HepG2 (cell line): ENCODE results near the gene STRADB. TPM values are rescaled to one million over a fixed set of nuclear protein-coding genes. Genes with fewer than 3 reads are reported as not detected.
A peak's percentile ranks its signal among the peaks of the same experiment; 100 is the strongest.

Experiments
- ATAC-seq: fragments of 200-7000 bp; cut with Tn5 transposase; 3 replicates; pipeline ENCODE4 v1.9.1; 2020; ENCODE audit warnings: mild to moderate bottlenecking, moderate library complexity
- BruUV-seq: library from RNA; stranded (reverse); fragments of 400-500 nt; replicated peaks from 2 replicates; lab custom pipeline; 2021; lab: Mats Ljungman, UMichigan
- CTCF ChIA-PET: fragments of 300-600 bp; formaldehyde crosslinking; extraction: SDS; loops from one replicate; lab custom pipeline; 2021; ENCODE audit warnings: low total read pairs, inconsistent platforms, low intra/inter-chr PET ratio; lab: Yijun Ruan, JAX
- POLR2A ChIA-PET: fragments of 350-600 bp; sonication (Branson Sonifier 250); formaldehyde crosslinking; loops from one replicate; lab custom pipeline; 2020; ENCODE audit warnings: antibody characterized with exemption, inconsistent platforms; lab: Yijun Ruan, JAX
- DNase-seq: peaks from one replicate; pipeline ENCODE4 v3.0.0-alpha.2; 2015; ENCODE audit warnings: low spot score
- FAIRE-seq: peaks from 3 replicates; lab custom pipeline; 2011; peaks lifted over from hg19 to GRCh38; lab: Jason Lieb, UNC
- H2AFZ ChIP-seq: one replicate; pipeline ENCODE4 v1.6.1; 2011; ENCODE audit warnings: low read length, inconsistent platforms
- H3K27ac ChIP-seq: fragments of 300-600 bp; 3 replicates; pipeline ENCODE4 v1.8.0; 2011; ENCODE audit warnings: mixed run types, mild to moderate bottlenecking, mixed read lengths, low read length, inconsistent platforms; ENCODE audit not compliant: insufficient read depth; ENCODE audit errors: extremely low read length
- H3K27me3 ChIP-seq, 2 experiments: fragments of 200-600 bp in 1 of 2; 2 replicates in 1 of 2; 3 replicates in 1 of 2; pipeline versions ENCODE4 v1.6.0 to v1.8.0; 2011; ENCODE audit warnings: low read length in 2 of 2, mild to moderate bottlenecking in 2 of 2, moderate library complexity in 2 of 2, inconsistent platforms in 1 of 2; ENCODE audit not compliant: insufficient read depth in 2 of 2, control insufficient read depth in 1 of 2
- H3K36me3 ChIP-seq, 2 experiments: fragments of 200-600 bp in 1 of 2; replicated peaks in 1 of 2; 2 replicates in 1 of 2; 3 replicates in 1 of 2; pipeline versions ENCODE4 v1.5.1 to v1.8.0; 2011; ENCODE audit warnings: low read length in 2 of 2, inconsistent platforms in 1 of 2; ENCODE audit not compliant: insufficient read depth in 2 of 2, control insufficient read depth in 1 of 2
- H3K4me1 ChIP-seq: 2 replicates; pipeline ENCODE4 v1.5.1; 2012; ENCODE audit warnings: low read length, inconsistent platforms; ENCODE audit not compliant: insufficient read depth
- H3K4me2 ChIP-seq: 2 replicates; pipeline ENCODE4 v1.6.0; 2011; ENCODE audit warnings: low read depth, low read length, inconsistent platforms
- H3K4me3 ChIP-seq, 3 experiments: fragments of 200-600 bp in 1 of 3; sonication (generic), shearing (Covaris generic) in 1 of 3; replicated peaks in 1 of 3; 2 replicates each; pipeline ENCODE4 v1.5.1; 2011 to 2016; ENCODE audit warnings: low read length in 3 of 3, inconsistent platforms in 2 of 3, low read depth in 2 of 3, mild to moderate bottlenecking in 2 of 3, control low read depth in 1 of 3, mixed read lengths in 1 of 3; ENCODE audit not compliant: insufficient read depth in 1 of 3
- H3K79me2 ChIP-seq: one replicate; pipeline ENCODE4 v1.6.1; 2011; ENCODE audit warnings: low read length, inconsistent platforms; ENCODE audit not compliant: insufficient read depth
- H3K9ac ChIP-seq: 2 replicates; pipeline ENCODE4 v1.6.0; 2011; ENCODE audit warnings: mild to moderate bottlenecking, low read depth, low read length, inconsistent platforms; ENCODE audit not compliant: insufficient read depth
- H3K9me3 ChIP-seq: 2 replicates; pipeline ENCODE4 v1.5.1; 2012; ENCODE audit warnings: mild to moderate bottlenecking, low read length
- H4K20me1 ChIP-seq: 2 replicates; pipeline ENCODE4 v1.6.0; 2011; ENCODE audit warnings: inconsistent platforms, mild to moderate bottlenecking, low read length, moderate library complexity; ENCODE audit not compliant: insufficient read depth
- BORCS8-MEF2B ChIP-seq: sonication (generic); formaldehyde crosslinking; IDR thresholded peaks from 2 replicates; pipeline ENCODE4 v1.8.0; 2022; ENCODE audit warnings: mild to moderate bottlenecking, missing genetic modification reagents
- HNRNPK ChIP-seq: fragments of 200-400 bp; formaldehyde crosslinking; IDR thresholded peaks from 2 replicates; pipeline ENCODE4 v1.6.1; 2018; ENCODE audit warnings: low read length, low read depth, moderate library complexity, mild to moderate bottlenecking; ENCODE audit not compliant: poor library complexity, severe bottlenecking
- ZFP36L2 ChIP-seq: sonication (generic); formaldehyde crosslinking; IDR thresholded peaks from 2 replicates; pipeline ENCODE4 v1.4.0; 2020; ENCODE audit warnings: missing genetic modification reagents
- ZNF235 ChIP-seq: sonication (generic); formaldehyde crosslinking; IDR thresholded peaks from 2 replicates; pipeline ENCODE4 v1.8.1; 2023; ENCODE audit warnings: mild to moderate bottlenecking, missing genetic modification reagents, borderline replicate concordance
- ZNF263 ChIP-seq: sonication (generic); formaldehyde crosslinking; IDR thresholded peaks from 2 replicates; pipeline ENCODE4 v1.4.0; 2020; ENCODE audit warnings: missing genetic modification reagents
- ZNF318 ChIP-seq: sonication (generic); formaldehyde crosslinking; IDR thresholded peaks from 2 replicates; pipeline ENCODE4 v1.4.0; 2020; ENCODE audit warnings: mild to moderate bottlenecking, missing genetic modification reagents
- ZNF775 ChIP-seq: sonication (generic); formaldehyde crosslinking; IDR thresholded peaks from 2 replicates; pipeline ENCODE4 v1.4.0; 2020; ENCODE audit warnings: missing genetic modification reagents, mild to moderate bottlenecking, moderate library complexity, borderline replicate concordance
- WGBS: methylation state at CpG from one replicate; pipeline ENCODE4 v1.1.6; 2017; ENCODE audit warnings: low lambda C conversion rate; 5-methylcytosine and 5-hydroxymethylcytosine counted together
- in situ Hi-C: cut with HindIII; loops from 2 replicates; pipeline ENCODE4 v1.10.0; 2017; ENCODE audit warnings: low pct_unique_long_range_greater_than_20kb; ENCODE audit not compliant: extremely low pct_ligation_motif_present
- intact Hi-C: fragments of 100-400 bp; cut with micrococcal nuclease; formaldehyde crosslinking; loops from one replicate; pipeline ENCODE4 v1.10.0; 2022; ENCODE audit not compliant: unreplicated experiment
- polyA plus RNA-seq, 8 experiments: library from polyadenylated mRNA; depleted of rRNA in 3 of 8; stranded (reverse) in 7 of 8; unstranded in 1 of 8; fragments of >200 nt; fragmentation: Illumina TruSeq in 4 of 8; extraction: Trizol in 4 of 8; gene quantifications; 2 replicates each; pipeline versions ENCODE4 v1.2.1 to v1.2.3, GENCODE V29; 2011 to 2016; ENCODE audit warnings: low read depth in 4 of 8, missing spikeins in 1 of 8, mixed read lengths in 1 of 8; ENCODE audit not compliant: insufficient read depth in 1 of 8
- total RNA-seq, 5 experiments: library from RNA; depleted of rRNA; stranded (reverse); fragments of >200 nt; fragmentation: Illumina TruSeq; extraction: Trizol; gene quantifications; 2 replicates each; pipeline ENCODE4 v1.2.3, GENCODE V29; 2016; ENCODE audit warnings: low read depth in 1 of 5
- TF ChIP-seq, protein P1 (sequence below): sonication (generic); formaldehyde crosslinking; IDR thresholded peaks from 2 replicates; pipeline ENCODE4 v1.8.1; 2023; ENCODE audit warnings: missing genetic modification reagents, mild to moderate bottlenecking, borderline replicate concordance

The STRADB gene
- total and polyA plus RNA-seq, 2 of the 13 experiments (the other 11 are each of a cell fraction or from before 2014, with no cell fraction given): 34.1 to 66.6 TPM

- FAIRE-seq (no peak), DNase-seq (no peak), ATAC-seq (no peak)
- no TSS peak for BruUV-seq
- 74% methylated on average over 4 of the region's 4 CpGs for WGBS
- Histone ChIP-seq H4K20me1 (no peaks in the 10 kb centered on the region), H3K27me3 (no peaks in the 10 kb centered on the region), H3K9me3 (no peaks in the 10 kb centered on the region), H3K36me3 (peaks cover 0 to 3% of the 10 kb centered on the region in 2 experiments; a peak in 1 of 5 replicates), H2AFZ (no peak overlapping the region), H3K27ac (no peak overlapping the region), H3K79me2 (peaks cover 2% of the 10 kb centered on the region), H3K4me1 (peaks cover 8% of the 10 kb centered on the region; the same call in 1 of the 2 replicates), H3K4me3 (no peak overlapping the region), H3K9ac (no peak overlapping the region), H3K4me2 (no peak overlapping the region)
- in situ Hi-C loops: no loop called here
- TF ChIP-seq, protein P1, sequence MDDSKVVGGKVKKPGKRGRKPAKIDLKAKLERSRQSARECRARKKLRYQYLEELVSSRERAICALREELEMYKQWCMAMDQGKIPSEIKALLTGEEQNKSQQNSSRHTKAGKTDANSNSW (CRISPR knock-in tag): no peak
- peak; percentile 87 for TF ChIP-seq HNRNPK
- intact Hi-C loops: no loop called here
- ChIA-PET POLR2A (no interaction called here), CTCF (no interaction called here)
These were observed 38.0 kb upstream of the STRADB start for GRCh38 chr2:201413552-201413951.

DNA sequence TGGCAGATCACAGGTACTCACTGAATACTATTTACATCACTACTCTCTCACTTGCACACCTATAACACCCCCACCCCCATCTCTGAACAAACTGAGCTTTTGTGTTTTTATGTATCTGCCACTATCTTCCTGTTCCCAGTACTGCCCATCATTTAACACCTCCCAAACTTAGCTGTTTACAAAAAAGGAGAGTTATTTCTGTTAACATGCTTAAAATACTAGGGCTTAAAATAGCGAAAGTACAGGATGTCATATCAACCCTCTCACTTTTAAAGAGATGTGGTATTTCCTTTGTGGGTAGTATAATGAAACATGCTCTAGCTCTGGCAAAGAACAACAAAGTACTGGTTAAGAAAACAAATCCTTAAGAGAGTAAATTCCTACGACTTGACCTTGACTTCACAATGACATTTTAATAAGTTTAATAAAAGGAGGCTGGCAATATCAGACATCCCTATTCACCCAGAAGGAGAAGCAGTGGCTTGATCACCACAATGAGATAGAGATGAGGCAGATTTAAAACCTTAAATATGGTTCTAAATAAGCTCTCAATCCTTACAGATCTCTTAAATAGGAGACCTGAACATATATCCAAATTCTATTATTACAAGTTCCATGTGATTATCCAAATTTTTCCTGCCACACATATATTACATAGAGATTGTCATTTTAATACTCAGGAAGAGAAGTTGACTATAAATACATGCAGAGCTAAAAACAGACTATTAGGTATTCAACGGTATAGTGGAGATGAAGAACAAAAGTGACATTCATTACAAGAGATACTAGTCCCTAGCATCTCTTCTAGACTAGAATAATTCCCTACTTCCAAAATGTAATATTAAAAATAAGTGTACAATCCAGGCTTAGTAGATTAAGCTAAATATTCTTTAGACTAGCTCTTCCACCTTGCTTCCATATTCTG, 37.2 kb upstream of the STRADB start:
- ChIA-PET POLR2A (no interaction called here), CTCF (no interaction called here)
- no peak overlapping the region for H2AFZ ChIP-seq
- intact Hi-C loops: no loop called here
- peaks cover 2% of the 10 kb centered on the region for H3K79me2 ChIP-seq
- H4K20me1 ChIP-seq: no peaks in the 10 kb centered on the region
- no peaks in the 10 kb centered on the region for H3K27me3 ChIP-seq
- H3K9ac ChIP-seq: no peak overlapping the region
- BruUV-seq: no TSS peak
- H3K27ac ChIP-seq: no peak overlapping the region
- 94% methylated on average over 3 of the region's 3 CpGs for WGBS
- no peaks in the 10 kb centered on the region for H3K9me3 ChIP-seq
- H3K4me2 ChIP-seq: no peak overlapping the region
- DNase-seq (no peak), ATAC-seq (no peak), FAIRE-seq (no peak)
- no peak overlapping the region for H3K4me3 ChIP-seq
- H3K4me1 ChIP-seq: peaks cover 8% of the 10 kb centered on the region; the same call in 1 of the 2 replicates
- in situ Hi-C loops: no loop called here
- peaks cover 0 to 3% of the 10 kb centered on the region in 2 experiments; a peak in 1 of 5 replicates for H3K36me3 ChIP-seq
- TF ChIP-seq ZNF775 (CRISPR knock-in tag) (no peak), ZNF263 (CRISPR knock-in tag) (no peak), ZFP36L2 (no peak), ZNF318 (CRISPR knock-in tag) (no peak), ZNF235 (CRISPR knock-in tag) (no peak), BORCS8-MEF2B (CRISPR knock-in tag) (no peak)
